GM06990 (cell line): ENCODE measurements around the gene CDC42EP3.

ENCODE experiments used
- DNase-seq: peaks from one replicate; pipeline ENCODE4 v3.0.0-alpha.2; 2011; ENCODE audit not compliant: insufficient read length; ENCODE audit errors: extremely low read depth
- H3K27me3 ChIP-seq: replicated peaks from 2 replicates; pipeline ENCODE4 v1.6.0; 2011; ENCODE audit warnings: low read length; ENCODE audit not compliant: control insufficient read depth, insufficient read depth
- H3K36me3 ChIP-seq: 2 replicates; pipeline ENCODE4 v1.5.1; 2011; ENCODE audit warnings: low read length; ENCODE audit not compliant: control insufficient read depth, insufficient read depth
- H3K4me3 ChIP-seq: replicated peaks from 2 replicates; pipeline ENCODE4 v1.5.1; 2011; ENCODE audit warnings: low read depth, mild to moderate bottlenecking, control low read depth, low read length
- TF ChIP-seq, protein P1 (sequence below): IDR thresholded peaks from 2 replicates; pipeline ENCODE4 v1.5.1; 2011; ENCODE audit warnings: low read length, control low read depth, mild to moderate bottlenecking, inconsistent platforms; ENCODE audit not compliant: insufficient read depth, poor library complexity, severe bottlenecking

CDC42EP3 gene

DNA sequence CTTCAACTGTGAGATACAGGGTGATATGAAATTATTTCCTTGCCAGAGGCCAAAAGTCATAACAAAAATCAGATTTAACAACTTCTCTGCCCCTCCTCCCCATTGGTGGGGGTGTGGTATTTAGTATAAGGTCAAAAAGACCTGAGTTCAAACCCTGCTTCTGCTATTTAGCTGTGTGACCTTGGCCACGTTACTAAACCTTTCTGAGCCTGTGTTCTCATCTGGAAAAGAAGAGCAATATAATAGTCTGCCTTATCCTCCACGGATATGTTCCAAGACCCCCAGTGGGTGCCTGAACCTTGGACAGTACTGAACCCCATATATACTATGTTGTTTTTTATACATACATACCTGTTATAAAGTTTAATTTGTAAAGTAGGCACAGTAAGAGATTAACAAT is 3.7 kb downstream of the CDC42EP3 start:
- TF ChIP-seq, protein P1, sequence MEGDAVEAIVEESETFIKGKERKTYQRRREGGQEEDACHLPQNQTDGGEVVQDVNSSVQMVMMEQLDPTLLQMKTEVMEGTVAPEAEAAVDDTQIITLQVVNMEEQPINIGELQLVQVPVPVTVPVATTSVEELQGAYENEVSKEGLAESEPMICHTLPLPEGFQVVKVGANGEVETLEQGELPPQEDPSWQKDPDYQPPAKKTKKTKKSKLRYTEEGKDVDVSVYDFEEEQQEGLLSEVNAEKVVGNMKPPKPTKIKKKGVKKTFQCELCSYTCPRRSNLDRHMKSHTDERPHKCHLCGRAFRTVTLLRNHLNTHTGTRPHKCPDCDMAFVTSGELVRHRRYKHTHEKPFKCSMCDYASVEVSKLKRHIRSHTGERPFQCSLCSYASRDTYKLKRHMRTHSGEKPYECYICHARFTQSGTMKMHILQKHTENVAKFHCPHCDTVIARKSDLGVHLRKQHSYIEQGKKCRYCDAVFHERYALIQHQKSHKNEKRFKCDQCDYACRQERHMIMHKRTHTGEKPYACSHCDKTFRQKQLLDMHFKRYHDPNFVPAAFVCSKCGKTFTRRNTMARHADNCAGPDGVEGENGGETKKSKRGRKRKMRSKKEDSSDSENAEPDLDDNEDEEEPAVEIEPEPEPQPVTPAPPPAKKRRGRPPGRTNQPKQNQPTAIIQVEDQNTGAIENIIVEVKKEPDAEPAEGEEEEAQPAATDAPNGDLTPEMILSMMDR: no peak
- Histone ChIP-seq H3K27me3 (no peaks in the 10 kb centered on the region), H3K4me3 (peak overlapping the region; percentile 20), H3K36me3 (peaks cover 3% of the 10 kb centered on the region)
- no peak for DNase-seq

GRCh38 chr2:37666772-37667171 is 4.7 kb downstream of the CDC42EP3 start:
- Histone ChIP-seq H3K36me3 (peaks cover 5% of the 10 kb centered on the region), H3K27me3 (no peaks in the 10 kb centered on the region), H3K4me3 (no peak overlapping the region)
- no peak for DNase-seq
- TF ChIP-seq, protein P1: no peak

DNA sequence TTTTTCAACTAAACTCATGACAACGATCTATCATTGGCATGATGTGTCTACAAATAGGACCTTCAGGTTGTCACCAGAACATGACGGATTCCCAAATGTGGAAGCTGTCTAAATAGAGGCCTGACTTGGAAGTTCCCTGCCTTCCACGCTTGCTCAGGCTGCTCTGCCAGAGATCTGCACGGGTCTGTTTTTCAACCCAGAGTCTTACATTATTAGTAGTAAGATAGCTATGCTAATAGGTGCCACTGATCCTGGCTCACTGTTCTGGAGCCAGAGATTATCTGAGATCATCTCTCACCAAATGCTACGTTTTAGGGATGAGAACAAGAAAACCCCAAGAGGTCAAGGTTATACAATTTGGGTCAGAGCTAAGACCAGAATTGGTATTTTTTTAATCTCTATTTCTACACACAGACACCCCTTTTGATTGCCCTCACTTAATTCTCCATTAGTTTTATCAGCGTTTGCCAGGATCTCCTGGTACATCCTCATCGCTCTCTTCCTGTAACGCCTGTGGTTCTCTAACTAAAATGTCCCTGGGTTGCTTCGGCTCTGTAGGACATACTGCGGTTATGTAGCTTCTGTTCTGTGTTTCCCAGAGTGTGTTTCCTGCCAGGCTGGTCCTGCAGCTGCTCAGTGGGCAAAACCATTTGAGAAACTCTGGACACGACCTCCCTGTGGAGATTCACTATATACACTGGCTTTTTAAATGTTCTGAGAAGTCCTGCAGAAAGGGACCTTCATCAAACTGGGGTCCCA is 5.7 kb downstream of the CDC42EP3 start:
- Histone ChIP-seq H3K4me3 (no peak overlapping the region; the same call in 1 of the 2 replicates), H3K36me3 (peaks cover 5% of the 10 kb centered on the region), H3K27me3 (no peaks in the 10 kb centered on the region)
- DNase-seq: no peak
- TF ChIP-seq, protein P1: no peak

GRCh38 chr2:37665043-37665442 is 6.4 kb downstream of the CDC42EP3 start:
- no peaks in the 10 kb centered on the region for H3K27me3 ChIP-seq
- H3K4me3 ChIP-seq: no peak overlapping the region
- TF ChIP-seq, protein P1: no peak
- DNase-seq: no peak
- H3K36me3 ChIP-seq: peaks cover 5% of the 10 kb centered on the region

DNA sequence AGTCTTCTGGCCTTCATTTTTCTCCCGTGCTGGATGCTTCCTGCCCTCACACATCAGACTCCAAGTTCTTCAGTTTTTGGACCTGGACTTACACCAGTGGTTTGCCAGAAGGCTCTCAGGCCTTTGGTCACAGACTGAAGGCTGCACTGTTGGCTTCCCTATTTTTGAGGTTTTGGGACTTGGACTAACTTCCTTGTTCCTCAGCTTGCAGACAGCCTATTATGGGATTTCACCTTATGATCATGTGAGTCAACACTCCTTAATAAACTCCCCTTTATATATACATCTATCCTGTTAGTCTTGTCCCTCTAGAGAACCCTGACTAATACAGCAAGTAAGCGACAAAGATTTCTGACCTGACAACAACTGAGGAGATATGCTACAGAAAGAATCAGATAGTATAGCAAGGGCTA is 7.2 kb downstream of the CDC42EP3 start:
- no peak overlapping the region for H3K4me3 ChIP-seq
- peaks cover 5% of the 10 kb centered on the region for H3K36me3 ChIP-seq
- no peaks in the 10 kb centered on the region for H3K27me3 ChIP-seq
- TF ChIP-seq, protein P1: no peak
- DNase-seq: no peak
